Measurements from ENCODE around the gene MCRIP2. TPM values are rescaled to one million over a fixed set of nuclear protein-coding genes. Genes with fewer than 3 reads are reported as not detected.
A peak's percentile ranks its signal among the peaks of the same experiment; 100 is the strongest.

The MCRIP2 gene
- total RNA-seq, 1 donor from 2014 or later = 20.4 TPM

- Histone ChIP-seq H3K4me3 (ENCODE audit: low read length in 3 of 3) (peak overlapping the region in 2 of 3 donors; percentile 64 to 70), H3K36me3 (ENCODE audit: control insufficient read depth in 3 of 3, insufficient read depth in 3 of 3, low read length in 3 of 3) (peaks cover 6 to 10% (median 8%) of the 10 kb centered on the region in 3 donors), H3K9ac (ENCODE audit: low read depth in 1 of 3, low read length in 3 of 3) (peak overlapping the region; percentile 50 to 88 (median 74)), H3K9me3 (ENCODE audit: control insufficient read depth in 3 of 3, low read length in 3 of 3) (no peaks in the 10 kb centered on the region), H3K27ac (ENCODE audit: low read depth, low read length) (peak overlapping the region; percentile 64), H3K4me1 (ENCODE audit: control insufficient read depth in 3 of 3, insufficient read depth in 3 of 3, low read length in 3 of 3) (peaks cover 31 to 39% (median 38%) of the 10 kb centered on the region in 3 donors), H3K27me3 (ENCODE audit: control insufficient read depth in 3 of 3, insufficient read depth in 3 of 3, low read length in 3 of 3) (no peaks in the 10 kb centered on the region)
Observed at GRCh38 chr16:638034-638543, 3.5 kb upstream of the MCRIP2 start.

- no peak overlapping the region for H3K27ac ChIP-seq (ENCODE audit: low read depth, low read length)
- H3K4me1 ChIP-seq (ENCODE audit: control insufficient read depth in 3 of 3, insufficient read depth in 3 of 3, low read length in 3 of 3) = peaks cover 32 to 45% (median 44%) of the 10 kb centered on the region in 3 donors
- H3K9ac ChIP-seq (ENCODE audit: low read depth in 1 of 3, low read length in 3 of 3) = peak overlapping the region in 2 of 3 donors; percentile 14 to 57
- H3K36me3 ChIP-seq (ENCODE audit: control insufficient read depth in 3 of 3, insufficient read depth in 3 of 3, low read length in 3 of 3) = peaks cover 5 to 9% (median 6%) of the 10 kb centered on the region in 3 donors
- H3K9me3 ChIP-seq (ENCODE audit: control insufficient read depth in 3 of 3, low read length in 3 of 3) = no peaks in the 10 kb centered on the region
- H3K4me3 ChIP-seq (ENCODE audit: low read length in 3 of 3) = no peak overlapping the region
- H3K27me3 ChIP-seq (ENCODE audit: control insufficient read depth in 3 of 3, insufficient read depth in 3 of 3, low read length in 3 of 3) = no peaks in the 10 kb centered on the region
Observed at GRCh38 chr16:638836-639235, 2.8 kb upstream of the MCRIP2 start.

- peak overlapping the region in 2 of 3 donors; percentile 50 to 99 for H3K9ac ChIP-seq (ENCODE audit: low read depth in 1 of 3, low read length in 3 of 3)
- H3K4me1 ChIP-seq (ENCODE audit: control insufficient read depth in 3 of 3, insufficient read depth in 3 of 3, low read length in 3 of 3) = peaks cover 27 to 44% (median 43%) of the 10 kb centered on the region in 3 donors
- H3K27me3 ChIP-seq (ENCODE audit: control insufficient read depth in 3 of 3, insufficient read depth in 3 of 3, low read length in 3 of 3) = no peaks in the 10 kb centered on the region
- no peaks in the 10 kb centered on the region for H3K9me3 ChIP-seq (ENCODE audit: control insufficient read depth in 3 of 3, low read length in 3 of 3)
- H3K4me3 ChIP-seq (ENCODE audit: low read length in 3 of 3) = peak overlapping the region in 2 of 3 donors; percentile 35 to 82
- peaks cover 0 to 7% (median 2%) of the 10 kb centered on the region in 3 donors for H3K36me3 ChIP-seq (ENCODE audit: control insufficient read depth in 3 of 3, insufficient read depth in 3 of 3, low read length in 3 of 3)
- peak overlapping the region; percentile 83 for H3K27ac ChIP-seq (ENCODE audit: low read depth, low read length)
Observed at GRCh38 chr16:640614-641013, 1.0 kb upstream of the MCRIP2 start.

- Histone ChIP-seq H3K9ac (ENCODE audit: low read depth in 1 of 3, low read length in 3 of 3) (peak overlapping the region; percentile 81 to 99 (median 92)), H3K9me3 (ENCODE audit: control insufficient read depth in 3 of 3, low read length in 3 of 3) (no peaks in the 10 kb centered on the region), H3K4me3 (ENCODE audit: low read length in 3 of 3) (peak overlapping the region; percentile 67 to 91 (median 82)), H3K4me1 (ENCODE audit: control insufficient read depth in 3 of 3, insufficient read depth in 3 of 3, low read length in 3 of 3) (peaks cover 42 to 59% (median 57%) of the 10 kb centered on the region in 3 donors), H3K36me3 (ENCODE audit: control insufficient read depth in 3 of 3, insufficient read depth in 3 of 3, low read length in 3 of 3) (peaks cover 0 to 7% (median 2%) of the 10 kb centered on the region in 3 donors), H3K27me3 (ENCODE audit: control insufficient read depth in 3 of 3, insufficient read depth in 3 of 3, low read length in 3 of 3) (no peaks in the 10 kb centered on the region), H3K27ac (ENCODE audit: low read depth, low read length) (peak overlapping the region; percentile 83)
Observed at GRCh38 chr16:642189-643049, 791 bp downstream of the MCRIP2 start.

GRCh38 chr16:643050-643368, 1.4 kb downstream of the MCRIP2 start:
- Histone ChIP-seq H3K4me1 (ENCODE audit: control insufficient read depth in 3 of 3, insufficient read depth in 3 of 3, low read length in 3 of 3) (peaks cover 41 to 59% (median 57%) of the 10 kb centered on the region in 3 donors), H3K9ac (ENCODE audit: low read depth in 1 of 3, low read length in 3 of 3) (peak overlapping the region; percentile 80 to 99 (median 81)), H3K9me3 (ENCODE audit: control insufficient read depth in 3 of 3, low read length in 3 of 3) (no peaks in the 10 kb centered on the region), H3K36me3 (ENCODE audit: control insufficient read depth in 3 of 3, insufficient read depth in 3 of 3, low read length in 3 of 3) (peaks cover 0 to 7% (median 2%) of the 10 kb centered on the region in 3 donors), H3K27me3 (ENCODE audit: control insufficient read depth in 3 of 3, insufficient read depth in 3 of 3, low read length in 3 of 3) (no peaks in the 10 kb centered on the region), H3K4me3 (ENCODE audit: low read length in 3 of 3) (peak overlapping the region; percentile 67 to 91 (median 82)), H3K27ac (ENCODE audit: low read depth, low read length) (peak overlapping the region; percentile 83)

- Histone ChIP-seq H3K36me3 (ENCODE audit: control insufficient read depth in 3 of 3, insufficient read depth in 3 of 3, low read length in 3 of 3) (peaks cover 0 to 7% (median 2%) of the 10 kb centered on the region in 3 donors), H3K4me1 (ENCODE audit: control insufficient read depth in 3 of 3, insufficient read depth in 3 of 3, low read length in 3 of 3) (peaks cover 47 to 60% (median 59%) of the 10 kb centered on the region in 3 donors), H3K27ac (ENCODE audit: low read depth, low read length) (no peak overlapping the region), H3K9me3 (ENCODE audit: control insufficient read depth in 3 of 3, low read length in 3 of 3) (no peaks in the 10 kb centered on the region), H3K9ac (ENCODE audit: low read depth in 1 of 3, low read length in 3 of 3) (peak overlapping the region in 1 of 3 donors; percentile 8), H3K4me3 (ENCODE audit: low read length in 3 of 3) (no peak overlapping the region), H3K27me3 (ENCODE audit: control insufficient read depth in 3 of 3, insufficient read depth in 3 of 3, low read length in 3 of 3) (no peaks in the 10 kb centered on the region)
Observed at GRCh38 chr16:644556-644955, 2.9 kb downstream of the MCRIP2 start.

- Histone ChIP-seq H3K4me3 (ENCODE audit: low read length in 3 of 3) (peak overlapping the region in 2 of 3 donors; percentile 9 to 61), H3K27me3 (ENCODE audit: control insufficient read depth in 3 of 3, insufficient read depth in 3 of 3, low read length in 3 of 3) (no peaks in the 10 kb centered on the region), H3K27ac (ENCODE audit: low read depth, low read length) (peak overlapping the region; percentile 56), H3K9me3 (ENCODE audit: control insufficient read depth in 3 of 3, low read length in 3 of 3) (no peaks in the 10 kb centered on the region), H3K4me1 (ENCODE audit: control insufficient read depth in 3 of 3, insufficient read depth in 3 of 3, low read length in 3 of 3) (peaks cover 52 to 67% (median 62%) of the 10 kb centered on the region in 3 donors), H3K36me3 (ENCODE audit: control insufficient read depth in 3 of 3, insufficient read depth in 3 of 3, low read length in 3 of 3) (peaks cover 0 to 7% (median 2%) of the 10 kb centered on the region in 3 donors), H3K9ac (ENCODE audit: low read depth in 1 of 3, low read length in 3 of 3) (peak overlapping the region; percentile 43 to 88 (median 45))
Observed at GRCh38 chr16:645852-646678, 4.4 kb downstream of the MCRIP2 start.

GRCh38 chr16:646679-647172, 5.1 kb downstream of the MCRIP2 start:
- H3K9ac ChIP-seq (ENCODE audit: low read depth in 1 of 3, low read length in 3 of 3) = peak overlapping the region; percentile 32 to 88 (median 43)
- H3K27me3 ChIP-seq (ENCODE audit: control insufficient read depth in 3 of 3, insufficient read depth in 3 of 3, low read length in 3 of 3) = no peaks in the 10 kb centered on the region
- H3K9me3 ChIP-seq (ENCODE audit: control insufficient read depth in 3 of 3, low read length in 3 of 3) = no peaks in the 10 kb centered on the region
- H3K4me3 ChIP-seq (ENCODE audit: low read length in 3 of 3) = peak overlapping the region in 1 of 3 donors; percentile 61
- peaks cover 49 to 63% (median 62%) of the 10 kb centered on the region in 3 donors for H3K4me1 ChIP-seq (ENCODE audit: control insufficient read depth in 3 of 3, insufficient read depth in 3 of 3, low read length in 3 of 3)
- H3K27ac ChIP-seq (ENCODE audit: low read depth, low read length) = peak overlapping the region; percentile 56
- peaks cover 0 to 9% (median 2%) of the 10 kb centered on the region in 3 donors for H3K36me3 ChIP-seq (ENCODE audit: control insufficient read depth in 3 of 3, insufficient read depth in 3 of 3, low read length in 3 of 3)

GRCh38 chr16:647173-647902, 5.7 kb downstream of the MCRIP2 start:
- Histone ChIP-seq H3K27ac (ENCODE audit: low read depth, low read length) (peak overlapping the region; percentile 87), H3K27me3 (ENCODE audit: control insufficient read depth in 3 of 3, insufficient read depth in 3 of 3, low read length in 3 of 3) (no peaks in the 10 kb centered on the region), H3K9ac (ENCODE audit: low read depth in 1 of 3, low read length in 3 of 3) (peak overlapping the region; percentile 32 to 88 (median 57)), H3K4me3 (ENCODE audit: low read length in 3 of 3) (peak overlapping the region in 2 of 3 donors; percentile 43 to 61), H3K4me1 (ENCODE audit: control insufficient read depth in 3 of 3, insufficient read depth in 3 of 3, low read length in 3 of 3) (peaks cover 49 to 63% (median 61%) of the 10 kb centered on the region in 3 donors), H3K36me3 (ENCODE audit: control insufficient read depth in 3 of 3, insufficient read depth in 3 of 3, low read length in 3 of 3) (peaks cover 0 to 10% (median 2%) of the 10 kb centered on the region in 3 donors), H3K9me3 (ENCODE audit: control insufficient read depth in 3 of 3, low read length in 3 of 3) (no peaks in the 10 kb centered on the region)

Measured in skeletal muscle tissue (tissue), 4 donors.